GM04504 (cell line): ENCODE data around the gene KAT8.

ENCODE experiments used
- DNase-seq: peaks from one replicate; pipeline ENCODE4 v3.0.0-alpha.2; 2012; ENCODE audit warnings: low read depth

The KAT8 gene

DNA sequence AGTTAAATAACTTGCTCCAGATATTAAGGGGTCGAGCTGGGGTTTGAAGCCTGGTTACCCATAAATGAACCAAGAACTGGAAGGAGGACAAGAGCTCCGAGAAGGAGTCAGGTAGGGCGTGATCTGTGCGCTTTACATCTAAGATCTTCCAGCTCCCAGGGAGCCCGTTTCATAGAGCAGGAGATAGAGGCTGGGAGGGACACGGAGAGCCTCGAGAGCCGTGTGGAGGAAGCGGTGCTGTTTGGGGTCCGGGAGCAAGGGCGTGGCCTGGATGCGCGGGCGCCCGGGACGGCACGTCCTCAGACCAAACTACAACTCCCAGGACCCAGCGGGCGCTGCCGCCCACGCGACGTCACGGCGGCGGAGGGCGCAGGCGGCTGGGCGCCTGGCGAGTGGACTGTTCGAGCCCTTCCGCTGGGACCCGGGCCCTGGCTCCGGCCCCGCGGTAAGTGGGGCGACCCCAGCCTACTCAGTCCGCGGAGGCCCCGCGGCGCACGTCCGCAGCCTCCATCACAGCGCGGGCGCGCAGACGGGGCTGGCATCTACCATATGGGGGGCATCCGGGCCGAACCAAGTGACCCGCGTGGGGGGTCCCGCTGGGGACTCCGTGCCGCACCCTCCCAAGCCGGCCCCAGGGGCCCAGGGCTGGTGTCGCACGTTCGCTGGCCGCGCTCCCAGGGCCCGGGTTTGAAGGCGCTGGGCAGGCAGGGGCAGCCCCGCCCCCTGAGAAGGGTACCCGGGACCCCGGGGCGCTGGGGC lies 9.2 kb upstream of the KAT8 start, which contains the start of gene BCKDK:
TSS of gene BCKDK (plus strand) at position 352 of the 759 bp plus-strand sequence. CDS start 838 bp downstream, outside the sequence.
- DNase-seq, result peak; percentile 35

DNA sequence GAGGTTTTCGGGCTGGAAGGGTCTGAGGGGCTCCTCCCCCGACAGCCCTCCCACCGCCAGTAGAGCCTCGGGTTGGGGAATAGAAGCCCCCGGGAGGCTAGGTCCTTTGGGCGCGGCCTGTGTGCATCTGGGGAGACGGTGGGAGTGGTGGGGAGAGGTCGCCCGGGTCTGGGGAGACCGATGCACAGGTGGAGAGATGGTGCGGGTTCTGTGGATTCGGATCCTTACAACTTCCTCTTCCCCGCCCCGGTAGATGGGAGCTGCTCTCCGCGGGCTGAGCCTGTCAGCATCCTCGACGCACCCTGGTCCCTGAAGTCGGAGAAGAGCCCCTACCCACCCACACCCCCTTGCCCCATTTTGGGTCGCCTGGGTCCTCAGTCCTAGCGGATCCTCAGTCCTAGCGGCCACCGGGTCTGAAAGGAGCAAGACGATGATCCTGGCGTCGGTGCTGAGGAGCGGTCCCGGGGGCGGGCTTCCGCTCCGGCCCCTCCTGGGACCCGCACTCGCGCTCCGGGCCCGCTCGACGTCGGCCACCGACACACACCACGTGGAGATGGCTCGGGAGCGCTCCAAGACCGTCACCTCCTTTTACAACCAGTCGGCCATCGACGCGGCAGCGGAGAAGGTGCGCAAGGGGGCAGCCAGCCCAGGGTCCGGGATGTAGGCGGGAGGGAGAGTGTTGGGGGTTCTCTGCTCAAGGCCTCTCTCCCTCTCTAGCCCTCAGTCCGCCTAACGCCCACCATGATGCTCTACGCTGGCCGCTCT lies 8.5 kb upstream of the KAT8 start:
- DNase-seq, result no peak

- no peak for DNase-seq
These were observed 7.8 kb upstream of the KAT8 start for GRCh38 chr16:31109622-31110021.

DNA sequence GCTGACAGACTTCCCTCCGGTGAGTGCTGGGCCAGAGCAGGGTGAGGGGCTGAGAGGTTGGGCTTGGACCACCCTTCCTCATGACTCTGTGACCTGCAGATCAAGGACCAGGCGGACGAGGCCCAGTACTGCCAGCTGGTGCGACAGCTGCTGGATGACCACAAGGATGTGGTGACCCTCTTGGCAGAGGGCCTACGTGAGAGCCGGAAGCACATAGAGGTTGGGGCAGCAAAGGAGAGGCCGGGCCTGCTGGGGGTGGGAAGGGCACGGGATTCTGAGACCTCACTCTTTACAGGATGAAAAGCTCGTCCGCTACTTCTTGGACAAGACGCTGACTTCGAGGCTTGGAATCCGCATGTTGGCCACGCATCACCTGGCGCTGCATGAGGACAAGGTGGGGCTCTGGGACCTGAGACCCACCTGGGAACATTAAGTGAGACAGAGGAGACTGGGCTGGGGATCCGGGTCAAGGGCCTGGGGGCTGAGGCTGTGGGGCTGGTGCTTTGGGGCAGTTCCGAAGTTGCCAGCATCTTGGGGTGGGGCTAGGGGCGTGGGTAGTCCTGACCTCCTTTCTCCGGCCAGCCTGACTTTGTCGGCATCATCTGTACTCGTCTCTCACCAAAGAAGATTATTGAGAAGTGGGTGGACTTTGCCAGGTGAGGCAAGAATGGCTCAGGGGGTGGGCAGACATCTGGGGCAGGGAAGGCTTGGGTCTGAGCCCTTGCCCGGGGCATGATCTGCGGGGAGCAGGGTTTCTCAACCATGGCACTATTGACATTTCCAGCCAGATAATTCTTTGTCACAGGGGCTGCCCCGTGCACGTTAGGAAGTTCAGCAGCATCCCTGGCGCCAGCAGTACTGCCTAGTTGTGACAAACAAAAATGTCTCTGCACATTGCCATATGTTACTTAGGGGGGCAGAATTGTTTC lies 7.1 kb upstream of the KAT8 start:
- DNase-seq, result no peak

- no peak for DNase-seq
These were observed 5.5 kb upstream of the KAT8 start for GRCh38 chr16:31111881-31112466.

GRCh38 chr16:31112711-31113110 lies 4.8 kb upstream of the KAT8 start:
- no peak for DNase-seq

GRCh38 chr16:31113121-31114120 lies 4.0 kb upstream of the KAT8 start:
- no peak for DNase-seq

DNA sequence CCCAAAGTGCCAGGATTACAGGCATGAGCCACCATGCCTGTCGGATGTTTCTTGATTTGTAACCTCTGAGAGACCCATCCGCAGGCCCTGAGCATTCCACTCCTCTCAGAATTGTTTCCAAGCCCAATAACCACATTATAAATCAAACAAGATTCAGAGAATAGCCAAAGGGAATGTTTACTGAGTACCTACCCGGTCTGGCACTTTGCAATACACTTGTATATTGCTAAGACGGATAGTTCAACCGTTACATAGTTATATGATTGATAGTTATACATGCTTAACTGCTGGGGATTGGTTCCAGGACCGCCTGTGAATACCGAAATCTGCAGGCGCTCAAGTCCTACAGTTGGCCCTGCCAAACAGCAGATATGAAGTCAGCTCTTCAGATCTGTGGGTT lies 3.0 kb upstream of the KAT8 start:
- DNase-seq, result no peak

- peak; percentile 60 for DNase-seq
These were observed 1.0 kb downstream of the KAT8 start for GRCh38 chr16:31118223-31119155.

DNA sequence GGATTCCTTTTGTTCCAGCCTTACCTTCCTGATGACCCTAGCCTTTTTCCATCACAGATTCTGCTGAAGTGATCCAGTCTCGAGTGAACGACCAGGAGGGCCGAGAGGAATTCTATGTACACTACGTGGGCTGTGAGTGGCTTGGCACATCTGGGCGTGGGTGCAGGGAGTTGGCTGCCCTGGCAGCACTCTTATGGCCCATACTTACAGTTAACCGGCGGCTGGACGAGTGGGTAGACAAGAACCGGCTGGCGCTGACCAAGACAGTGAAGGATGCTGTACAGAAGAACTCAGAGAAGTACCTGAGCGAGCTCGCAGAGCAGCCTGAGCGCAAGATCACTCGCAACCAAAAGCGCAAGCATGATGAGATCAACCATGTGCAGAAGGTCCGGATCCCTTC lies 2.7 kb downstream of the KAT8 start:
- no peak for DNase-seq

- no peak for DNase-seq
These were observed 8.4 kb downstream of the KAT8 start for GRCh38 chr16:31125844-31126243.

DNA sequence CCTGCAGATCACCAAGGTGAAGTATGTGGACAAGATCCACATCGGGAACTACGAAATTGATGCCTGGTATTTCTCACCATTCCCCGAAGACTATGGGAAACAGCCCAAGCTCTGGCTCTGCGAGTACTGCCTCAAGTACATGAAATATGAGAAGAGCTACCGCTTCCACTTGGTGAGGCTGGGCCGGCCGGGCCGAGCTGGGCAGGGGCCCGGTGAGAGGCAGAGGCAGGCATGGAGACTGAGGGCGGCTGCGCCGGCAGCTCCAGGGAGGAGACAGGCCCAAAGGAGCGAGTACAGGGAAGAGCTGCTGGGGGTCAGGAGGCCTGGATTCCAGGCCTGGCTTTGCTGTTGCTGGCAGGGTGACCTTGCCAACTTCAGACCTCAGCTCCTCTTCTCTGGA lies 9.7 kb downstream of the KAT8 start:
- DNase-seq, result no peak

GRCh38 chr16:31128711-31129567 lies 11.5 kb downstream of the KAT8 start:
- no peak for DNase-seq

- DNase-seq, result no peak
These were observed 12.3 kb downstream of the KAT8 start for GRCh38 chr16:31129568-31130335.

DNA sequence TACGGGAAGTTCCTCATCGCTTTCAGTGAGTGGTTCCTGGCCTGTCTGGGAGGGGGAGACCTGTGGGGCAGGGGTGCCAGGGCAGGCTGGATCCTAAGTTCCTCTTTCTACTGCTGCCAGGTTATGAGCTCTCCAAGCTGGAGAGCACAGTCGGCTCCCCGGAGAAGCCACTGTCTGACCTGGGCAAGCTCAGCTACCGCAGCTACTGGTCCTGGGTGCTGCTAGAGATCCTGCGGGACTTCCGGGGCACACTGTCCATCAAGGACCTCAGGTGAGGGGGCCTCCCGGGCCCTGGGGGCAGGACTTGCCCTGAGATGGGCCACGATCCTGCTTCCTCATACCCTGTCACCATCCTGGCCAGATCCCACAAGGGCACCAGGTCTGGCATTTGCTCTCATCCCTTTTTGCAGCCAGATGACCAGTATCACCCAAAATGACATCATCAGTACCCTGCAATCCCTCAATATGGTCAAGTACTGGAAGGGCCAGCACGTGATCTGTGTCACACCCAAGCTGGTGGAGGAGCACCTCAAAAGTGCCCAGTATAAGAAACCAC lies 12.9 kb downstream of the KAT8 start:
- no peak for DNase-seq

DNA sequence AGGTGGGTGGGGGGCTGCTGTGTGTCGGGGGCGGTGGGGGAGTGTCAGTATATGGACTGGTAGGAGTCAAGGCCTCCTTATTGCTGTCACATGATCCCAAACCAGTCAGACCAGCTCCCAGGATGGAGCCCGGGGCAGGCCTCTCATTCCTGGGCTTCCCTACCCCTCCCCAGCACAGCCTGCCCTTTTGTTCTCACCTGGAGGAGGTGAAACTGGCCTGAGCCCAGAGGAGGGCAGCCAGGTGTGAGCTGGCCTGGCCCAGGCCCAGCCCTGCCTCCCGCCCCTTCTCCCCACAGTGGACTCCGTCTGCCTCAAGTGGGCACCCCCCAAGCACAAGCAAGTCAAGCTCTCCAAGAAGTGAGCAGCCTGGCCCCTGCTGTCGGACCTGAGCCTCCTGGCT lies 13.4 kb downstream of the KAT8 start:
- DNase-seq, result no peak

GRCh38 chr16:31131416-31131815 lies 14.0 kb downstream of the KAT8 start:
- DNase-seq, result no peak
